Thyroid gland (tissue), 4 donors: ENCODE data around the gene DCDC1. TPM values are rescaled to one million over a fixed set of nuclear protein-coding genes. Genes with fewer than 3 reads are reported as not detected.

Source experiments
- DNase-seq, 2 donors: peaks; one replicate each; pipeline ENCODE4 v3.0.0-alpha.2; 2019
- H3K27ac ChIP-seq, 3 donors: fragments of 200-600 bp; sonication (generic); 1 replicate in 2 of 3; 2 replicates in 1 of 3; pipeline ENCODE4 v1.5.1; 2016 to 2019; ENCODE audit warnings: mild to moderate bottlenecking in 1 of 3, moderate library complexity in 1 of 3
- H3K27me3 ChIP-seq: fragments of 200-600 bp; sonication (generic); one replicate; pipeline ENCODE4 v1.5.1; 2019
- H3K36me3 ChIP-seq, 2 donors: fragments of 200-600 bp; sonication (generic); one replicate each; pipeline ENCODE4 v1.5.1; 2016 to 2019
- H3K4me1 ChIP-seq, 2 donors: fragments of 200-600 bp; sonication (generic); one replicate each; pipeline ENCODE4 v1.5.1; 2017 to 2019
- H3K4me3 ChIP-seq, 3 donors: fragments of 200-600 bp; sonication (generic); replicated peaks in 1 of 3; 1 replicate in 2 of 3; 2 replicates in 1 of 3; pipeline ENCODE4 v1.5.1; 2016; ENCODE audit warnings: mild to moderate bottlenecking in 1 of 3
- H3K9me3 ChIP-seq: fragments of 200-600 bp; sonication (generic); one replicate; pipeline ENCODE4 v1.5.1; 2017
- CTCF ChIP-seq, 6 experiments: fragments of 200-600 bp in 3 of 6; fragments of 450-650 bp in 3 of 6; sonication (generic) in 3 of 6; IDR thresholded peaks; one replicate each; pipeline ENCODE4 v1.5.1; 2016 to 2019; ENCODE audit warnings: antibody characterized with exemption in 6 of 6, mild to moderate bottlenecking in 2 of 6, inconsistent platforms in 1 of 6, moderate library complexity in 1 of 6
- POLR2A ChIP-seq, 2 donors: fragments of 450-650 bp; IDR thresholded peaks; one replicate each; pipeline ENCODE4 v1.6.1; 2017; ENCODE audit warnings: antibody characterized with exemption in 2 of 2, mild to moderate bottlenecking in 2 of 2, moderate library complexity in 1 of 2
- WGBS, 2 donors: methylation state at CpG; one replicate each; pipeline ENCODE4 v1.1.5; 2017; 5-methylcytosine and 5-hydroxymethylcytosine counted together
- intact Hi-C: fragments of 100-400 bp; cut with DNase I; formaldehyde crosslinking; loops from one replicate; pipeline ENCODE4 v1.15.1; 2023
- total RNA-seq, 4 donors: library from RNA; depleted of rRNA; stranded (reverse); fragments of >200 nt; gene quantifications; one replicate each; pipeline ENCODE4 v1.2.3, GENCODE V29; 2016

Gene DCDC1
- total RNA-seq, 4 donors from 2014 or later, result 4.4 to 17.2 (median 9.9) TPM

- intact Hi-C loops, result no loop called here
- no peaks in the 10 kb centered on the region for H3K9me3 ChIP-seq
- TF ChIP-seq CTCF (IDR thresholded peaks at IDR 0.05) (no peak), POLR2A (IDR thresholded peaks at IDR 0.05) (no peak)
Observed at GRCh38 chr11:31387379-31387778, 17.8 kb upstream of the DCDC1 start.

GRCh38 chr11:31383116-31383515 lies 13.6 kb upstream of the DCDC1 start:
- 76 to 90% methylated on average over 1 of the region's 1 CpG for WGBS, 2 donors
- Histone ChIP-seq H3K4me3 (no peak overlapping the region), H3K27me3 (no peaks in the 10 kb centered on the region), H3K36me3 (no peaks in the 10 kb centered on the region), H3K27ac (no peak overlapping the region), H3K4me1 (no peaks in the 10 kb centered on the region), H3K9me3 (no peaks in the 10 kb centered on the region)
- TF ChIP-seq POLR2A (IDR thresholded peaks at IDR 0.05), result no peak
- TF ChIP-seq CTCF (IDR thresholded peaks at IDR 0.05), result no peak
- intact Hi-C loops, result no loop called here
- no peak for DNase-seq

More at GRCh38 chr11:31387379-31387778, 17.8 kb upstream of the DCDC1 start:
- 100% methylated on average over 2 of the region's 2 CpGs for WGBS, 2 donors
- H3K4me3 ChIP-seq, result no peak overlapping the region
- no peaks in the 10 kb centered on the region for H3K4me1 ChIP-seq
- no peak overlapping the region for H3K27ac ChIP-seq
- no peaks in the 10 kb centered on the region for H3K27me3 ChIP-seq
- no peak for DNase-seq
- H3K36me3 ChIP-seq, result no peaks in the 10 kb centered on the region

- no peak overlapping the region for H3K4me3 ChIP-seq
- 94 to 97% methylated on average over 5 of the region's 5 CpGs for WGBS, 2 donors
- no peaks in the 10 kb centered on the region for H3K36me3 ChIP-seq
- intact Hi-C loops, result no loop called here
- no peak for DNase-seq
- no peak overlapping the region for H3K27ac ChIP-seq
- H3K9me3 ChIP-seq, result no peaks in the 10 kb centered on the region
- no peak for TF ChIP-seq POLR2A (IDR thresholded peaks at IDR 0.05)
- H3K27me3 ChIP-seq, result no peaks in the 10 kb centered on the region
- H3K4me1 ChIP-seq, result no peaks in the 10 kb centered on the region
Observed at GRCh38 chr11:31375879-31376278, 6.3 kb upstream of the DCDC1 start.

GRCh38 chr11:31366795-31367194 lies 2.7 kb downstream of the DCDC1 start:
- no peaks in the 10 kb centered on the region for H3K27me3 ChIP-seq
- no peak overlapping the region for H3K27ac ChIP-seq
- peaks cover 0 to 4% of the 10 kb centered on the region in 2 donors for H3K4me1 ChIP-seq
- no peaks in the 10 kb centered on the region for H3K36me3 ChIP-seq
- no peak for TF ChIP-seq POLR2A (IDR thresholded peaks at IDR 0.05)
- no peak for TF ChIP-seq CTCF (IDR thresholded peaks at IDR 0.05)
- no peak for DNase-seq
- no peaks in the 10 kb centered on the region for H3K9me3 ChIP-seq
- 84 to 94% methylated on average over 4 of the region's 4 CpGs for WGBS, 2 donors
- intact Hi-C loops, result no loop called here
- H3K4me3 ChIP-seq, result no peak overlapping the region

- H3K27me3 ChIP-seq, result no peaks in the 10 kb centered on the region
- 88% methylated on average over 4 of the region's 4 CpGs for WGBS, 2 donors
- TF ChIP-seq CTCF (IDR thresholded peaks at IDR 0.05) (no peak), POLR2A (IDR thresholded peaks at IDR 0.05) (no peak)
- no peak overlapping the region for H3K27ac ChIP-seq
- H3K9me3 ChIP-seq, result no peaks in the 10 kb centered on the region
- intact Hi-C loops, result no loop called here
- H3K4me1 ChIP-seq, result no peaks in the 10 kb centered on the region
- H3K36me3 ChIP-seq, result no peaks in the 10 kb centered on the region
- no peak overlapping the region for H3K4me3 ChIP-seq
- no peak for DNase-seq
Observed at GRCh38 chr11:31361743-31362142, 7.8 kb downstream of the DCDC1 start.

- Histone ChIP-seq H3K4me1 (no peaks in the 10 kb centered on the region), H3K27me3 (no peaks in the 10 kb centered on the region), H3K4me3 (no peak overlapping the region), H3K9me3 (no peaks in the 10 kb centered on the region), H3K36me3 (no peaks in the 10 kb centered on the region), H3K27ac (no peak overlapping the region)
- WGBS, 2 donors, result 92 to 93% methylated on average over 5 of the region's 5 CpGs
- intact Hi-C loops, result no loop called here
- TF ChIP-seq CTCF (IDR thresholded peaks at IDR 0.05) (no peak), POLR2A (IDR thresholded peaks at IDR 0.05) (no peak)
- DNase-seq, result no peak
Observed at GRCh38 chr11:31355817-31356216, 13.7 kb downstream of the DCDC1 start.
